H9 (cell line): ENCODE measurements around the gene PPFIBP1. TPM values are rescaled to one million over a fixed set of nuclear protein-coding genes. Genes with fewer than 3 reads are reported as not detected.

ENCODE experiments used
- DNase-seq: peaks from one replicate; pipeline ENCODE4 v3.0.0-alpha.2; 2017
- H2AFZ ChIP-seq: one replicate; pipeline ENCODE4 v1.6.1; 2013; ENCODE audit warnings: mild to moderate bottlenecking, low read length, control low read depth, moderate library complexity
- H2AK5ac ChIP-seq: 2 replicates; pipeline ENCODE4 v1.6.1; 2013; ENCODE audit warnings: low read length, control low read depth, mixed read lengths; ENCODE audit not compliant: insufficient read length
- H2BK120ac ChIP-seq: one replicate; pipeline ENCODE4 v1.6.1; 2013; ENCODE audit warnings: low read depth, mild to moderate bottlenecking, low read length, control low read depth, inconsistent platforms; ENCODE audit not compliant: poor library complexity, severe bottlenecking
- H2BK12ac ChIP-seq: 2 replicates; pipeline ENCODE4 v1.6.1; 2013; ENCODE audit warnings: low read length, control low read depth, mixed read lengths, low read depth; ENCODE audit not compliant: insufficient read length
- H2BK15ac ChIP-seq: 2 replicates; pipeline ENCODE4 v1.6.1; 2013; ENCODE audit warnings: low read depth, low read length, control low read depth
- H2BK20ac ChIP-seq: one replicate; pipeline ENCODE4 v1.6.1; 2013; ENCODE audit warnings: low read depth, mild to moderate bottlenecking, low read length, control low read depth, inconsistent platforms; ENCODE audit not compliant: poor library complexity, severe bottlenecking
- H2BK5ac ChIP-seq: 2 replicates; pipeline ENCODE4 v1.6.1; 2013; ENCODE audit warnings: low read length, control low read depth, mixed read lengths; ENCODE audit not compliant: insufficient read length
- H3K14ac ChIP-seq: 2 replicates; pipeline ENCODE4 v1.6.1; 2013; ENCODE audit warnings: low read length, control low read depth; ENCODE audit not compliant: insufficient read depth
- H3K18ac ChIP-seq: 2 replicates; pipeline ENCODE4 v1.6.1; 2013; ENCODE audit warnings: low read depth, mild to moderate bottlenecking, mixed read lengths, low read length, control low read depth; ENCODE audit not compliant: insufficient read length
- H3K23ac ChIP-seq: 2 replicates; pipeline ENCODE4 v1.6.1; 2013; ENCODE audit warnings: low read length, control low read depth, mixed read lengths, low read depth; ENCODE audit not compliant: insufficient read length
- H3K23me2 ChIP-seq: 2 replicates; pipeline ENCODE4 v1.6.1; 2013; ENCODE audit warnings: low read depth, mild to moderate bottlenecking, mixed read lengths, low read length, control low read depth; ENCODE audit not compliant: insufficient read length, poor library complexity, severe bottlenecking
- H3K27ac ChIP-seq: 2 replicates; pipeline ENCODE4 v1.5.1; 2013; ENCODE audit warnings: low read length, control low read depth, mixed read lengths, low read depth; ENCODE audit not compliant: insufficient read length
- H3K27me3 ChIP-seq: 2 replicates; pipeline ENCODE4 v1.6.1; 2013; ENCODE audit warnings: low read length, control low read depth, inconsistent platforms; ENCODE audit not compliant: insufficient read depth
- H3K4ac ChIP-seq: 2 replicates; pipeline ENCODE4 v1.6.1; 2013; ENCODE audit warnings: low read depth, mild to moderate bottlenecking, control low read depth, inconsistent platforms, low read length, moderate library complexity
- H3K4me1 ChIP-seq: 2 replicates; pipeline ENCODE4 v1.6.1; 2013; ENCODE audit warnings: low read length, control low read depth, inconsistent platforms; ENCODE audit not compliant: insufficient read depth
- H3K4me2 ChIP-seq: 2 replicates; pipeline ENCODE4 v1.6.1; 2013; ENCODE audit warnings: low read length, control low read depth, mixed read lengths; ENCODE audit not compliant: insufficient read length, insufficient read depth
- H3K56ac ChIP-seq: 2 replicates; pipeline ENCODE4 v1.6.1; 2013; ENCODE audit warnings: low read depth, mild to moderate bottlenecking, mixed read lengths, low read length, control low read depth; ENCODE audit not compliant: insufficient read length
- H3K79me1 ChIP-seq: 2 replicates; pipeline ENCODE4 v1.6.1; 2013; ENCODE audit warnings: low read depth, mild to moderate bottlenecking, moderate library complexity, low read length, control low read depth, inconsistent platforms; ENCODE audit not compliant: insufficient read depth, poor library complexity, severe bottlenecking
- H3K79me2 ChIP-seq: 2 replicates; pipeline ENCODE4 v1.6.1; 2013; ENCODE audit warnings: low read length, control low read depth, inconsistent platforms; ENCODE audit not compliant: insufficient read depth
- H3K9ac ChIP-seq: 2 replicates; pipeline ENCODE4 v1.6.1; 2013; ENCODE audit warnings: low read length, control low read depth, mixed read lengths; ENCODE audit not compliant: insufficient read length; ENCODE audit errors: extremely low read depth
- H3K9me3 ChIP-seq: one replicate; pipeline ENCODE4 v1.6.1; 2013; ENCODE audit warnings: low read depth, low read length, inconsistent platforms; ENCODE audit not compliant: control insufficient read depth
- H3T11ph ChIP-seq: one replicate; pipeline ENCODE4 v1.6.1; 2013; ENCODE audit warnings: mild to moderate bottlenecking, low read length, control low read depth, inconsistent platforms
- H4K20me1 ChIP-seq: one replicate; pipeline ENCODE4 v1.6.1; 2013; ENCODE audit not compliant: control insufficient read depth, insufficient read length, insufficient read depth
- H4K5ac ChIP-seq: 2 replicates; pipeline ENCODE4 v1.6.1; 2013; ENCODE audit warnings: low read depth, mild to moderate bottlenecking, mixed read lengths, low read length, control low read depth; ENCODE audit not compliant: insufficient read length
- H4K8ac ChIP-seq: replicated peaks from 2 replicates; pipeline ENCODE4 v1.6.1; 2013; ENCODE audit warnings: low read length, control low read depth, mixed read lengths, low read depth; ENCODE audit not compliant: insufficient read length
- H4K91ac ChIP-seq: 2 replicates; pipeline ENCODE4 v1.6.1; 2013; ENCODE audit warnings: low read depth, mild to moderate bottlenecking, moderate library complexity, mixed read lengths, low read length, control low read depth; ENCODE audit not compliant: insufficient read length
- H3K27ac Mint-ChIP-seq, 3 experiments: 2 replicates in 2 of 3; 3 replicates in 1 of 3; pipeline ENCODE4 v1.8.0; 2020 to 2021; ENCODE audit warnings: mixed read lengths in 3 of 3, mild to moderate bottlenecking in 1 of 3, moderate library complexity in 1 of 3
- H3K27me3 Mint-ChIP-seq: 2 replicates; pipeline ENCODE4 v1.8.0; 2021; ENCODE audit warnings: low read depth, mild to moderate bottlenecking, moderate library complexity, mixed read lengths
- H3K36me3 Mint-ChIP-seq, 3 experiments: 2 replicates in 2 of 3; 3 replicates in 1 of 3; pipeline ENCODE4 v1.8.0; 2020 to 2021; ENCODE audit warnings: low read depth in 3 of 3, mixed read lengths in 3 of 3; ENCODE audit not compliant: insufficient read depth in 1 of 3
- H3K4me1 Mint-ChIP-seq, 2 experiments: 2 replicates each; pipeline ENCODE4 v1.8.0; 2020; ENCODE audit warnings: mixed read lengths in 2 of 2
- H3K4me3 Mint-ChIP-seq, 2 experiments: 2 replicates in 1 of 2; 3 replicates in 1 of 2; pipeline ENCODE4 v1.8.0; 2020 to 2021; ENCODE audit warnings: mild to moderate bottlenecking in 2 of 2, mixed read lengths in 2 of 2, moderate library complexity in 1 of 2
- H3K9me3 Mint-ChIP-seq, 2 experiments: 2 replicates in 1 of 2; 3 replicates in 1 of 2; pipeline ENCODE4 v1.8.0; 2020; ENCODE audit warnings: mild to moderate bottlenecking in 2 of 2, mixed read lengths in 2 of 2, moderate library complexity in 1 of 2
- CTCF ChIP-seq: fragments of 200-600 bp; sonication (generic); conservative IDR thresholded peaks from 3 replicates; pipeline ENCODE4 v1.8.0; 2021; ENCODE audit warnings: antibody characterized with exemption, mild to moderate bottlenecking
- WGBS: extraction: QIAGEN DNeasy Blood & Tissue Kit; methylation state at CpG from one replicate; pipeline ENCODE4 v1.1.7; 2013; ENCODE audit warnings: missing lambda C conversion rate, low lambda C conversion rate, mixed read lengths; ENCODE audit not compliant: insufficient read length; ENCODE audit errors: extremely low coverage; 5-methylcytosine and 5-hydroxymethylcytosine counted together
- total RNA-seq: library from RNA; stranded (reverse); gene quantifications from 2 replicates; pipeline ENCODE4 v1.2.1, GENCODE V29; 2021

Gene PPFIBP1
- total RNA-seq, 1 experiment from 2014 or later = 29.2 TPM

- Histone ChIP-seq H2BK12ac (no peak overlapping the region), H3K56ac (no peak overlapping the region), H2BK5ac (no peak overlapping the region), H3K23me2 (no peaks in the 10 kb centered on the region), H2AFZ (no peak overlapping the region), H3K23ac (no peak overlapping the region), H3K9ac (no peak overlapping the region), H3K27me3 (no peaks in the 10 kb centered on the region), H3K4ac (no peak overlapping the region), H2AK5ac (no peak overlapping the region), H4K91ac (no peak overlapping the region), H3K27ac (no peak overlapping the region), H3K9me3 (no peaks in the 10 kb centered on the region), H3K79me2 (no peaks in the 10 kb centered on the region), H3K18ac (no peak overlapping the region), H3K4me2 (no peak overlapping the region), H2BK20ac (no peak overlapping the region), H2BK15ac (no peak overlapping the region), H3K79me1 (peaks cover 5% of the 10 kb centered on the region), H4K5ac (no peak overlapping the region), H4K8ac (no peak overlapping the region), H3T11ph (no peak overlapping the region), H3K4me1 (no peaks in the 10 kb centered on the region; the same call in 1 of the 2 replicates), H2BK120ac (no peak overlapping the region), H4K20me1 (no peaks in the 10 kb centered on the region), H3K14ac (no peak overlapping the region)
- Mint-ChIP-seq H3K4me1 (peaks cover 6 to 8% of the 10 kb centered on the region in 2 experiments; a peak in 3 of 4 replicates), H3K27ac (no peak overlapping the region; a peak in 1 of 7 replicates), H3K36me3 (peaks cover 9 to 11% (median 11%) of the 10 kb centered on the region in 3 experiments), H3K27me3 (no peaks in the 10 kb centered on the region), H3K9me3 (peaks cover 9 to 14% of the 10 kb centered on the region in 2 experiments; a peak in 4 of 5 replicates), H3K4me3 (no peak overlapping the region)
- TF ChIP-seq CTCF = no peak
- DNase-seq = no peak
- no CpG with 5 or more reads among the region's 2 CpGs for WGBS
Observed at GRCh38 chr12:27606986-27607385, 83.0 kb downstream of the PPFIBP1 start.
